HG03039 (cell line): ENCODE measurements around the gene TMEM273.

ENCODE experiments used
- ATAC-seq: cut with Tn5 transposase; IDR thresholded peaks from one replicate; pipeline ENCODE4 v1.9.1; 2021; ENCODE audit warnings: mild to moderate bottlenecking, moderate library complexity; ENCODE audit not compliant: unreplicated experiment

Gene TMEM273, protein sequence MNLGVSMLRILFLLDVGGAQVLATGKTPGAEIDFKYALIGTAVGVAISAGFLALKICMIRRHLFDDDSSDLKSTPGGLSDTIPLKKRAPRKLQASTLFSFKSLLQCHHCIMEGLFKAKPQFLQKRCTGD

DNA sequence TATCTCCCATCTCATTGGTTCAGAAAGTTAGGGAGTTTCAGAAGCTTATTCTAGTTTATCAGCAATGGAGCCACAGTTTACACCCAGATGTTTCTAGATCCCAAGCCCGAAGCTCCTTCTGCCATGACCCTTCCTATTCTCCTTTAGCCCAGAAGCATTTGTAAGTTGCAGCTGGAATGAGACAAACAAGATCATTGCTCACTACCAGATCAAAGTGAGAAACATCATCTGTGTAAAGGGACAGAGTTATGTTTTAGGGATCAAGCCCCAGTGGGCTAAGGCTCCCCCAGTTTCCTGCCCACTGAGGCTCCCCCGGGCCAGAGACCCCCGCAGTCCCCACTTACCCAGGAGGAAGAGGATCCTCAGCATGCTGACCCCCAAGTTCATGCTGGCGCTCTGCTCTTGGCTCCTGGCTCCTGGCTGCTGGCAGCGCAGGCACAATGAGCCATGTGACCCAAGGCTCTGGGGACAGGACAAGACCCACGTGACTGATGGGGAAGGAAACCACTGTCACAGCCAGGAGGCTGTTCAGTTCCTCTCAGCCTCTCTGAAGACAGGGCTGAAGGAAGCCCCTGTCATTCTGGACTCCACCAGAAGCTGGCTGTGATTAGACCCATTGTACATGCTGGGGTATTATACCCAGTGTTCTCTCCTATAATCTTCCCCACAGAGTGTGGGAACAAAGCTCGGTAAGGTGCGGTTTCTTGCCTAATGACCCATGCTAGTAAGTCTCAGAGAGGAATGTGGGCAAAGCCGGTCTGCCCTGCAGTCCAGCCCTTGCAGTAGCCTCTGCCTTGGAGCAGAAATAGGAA lies at the start of gene TMEM273:
TSS of gene TMEM273 (minus strand) at position 442 of the 812 bp plus-strand sequence. CDS start at position 387, 55 bp downstream.
- ATAC-seq, result peak; percentile 59

- no peak for ATAC-seq
Measured at GRCh38 chr10:49237985-49238384, 49.8 kb upstream of the TMEM273 start.

- no peak for ATAC-seq
Measured at GRCh38 chr10:49235392-49235791, 47.2 kb upstream of the TMEM273 start.

DNA sequence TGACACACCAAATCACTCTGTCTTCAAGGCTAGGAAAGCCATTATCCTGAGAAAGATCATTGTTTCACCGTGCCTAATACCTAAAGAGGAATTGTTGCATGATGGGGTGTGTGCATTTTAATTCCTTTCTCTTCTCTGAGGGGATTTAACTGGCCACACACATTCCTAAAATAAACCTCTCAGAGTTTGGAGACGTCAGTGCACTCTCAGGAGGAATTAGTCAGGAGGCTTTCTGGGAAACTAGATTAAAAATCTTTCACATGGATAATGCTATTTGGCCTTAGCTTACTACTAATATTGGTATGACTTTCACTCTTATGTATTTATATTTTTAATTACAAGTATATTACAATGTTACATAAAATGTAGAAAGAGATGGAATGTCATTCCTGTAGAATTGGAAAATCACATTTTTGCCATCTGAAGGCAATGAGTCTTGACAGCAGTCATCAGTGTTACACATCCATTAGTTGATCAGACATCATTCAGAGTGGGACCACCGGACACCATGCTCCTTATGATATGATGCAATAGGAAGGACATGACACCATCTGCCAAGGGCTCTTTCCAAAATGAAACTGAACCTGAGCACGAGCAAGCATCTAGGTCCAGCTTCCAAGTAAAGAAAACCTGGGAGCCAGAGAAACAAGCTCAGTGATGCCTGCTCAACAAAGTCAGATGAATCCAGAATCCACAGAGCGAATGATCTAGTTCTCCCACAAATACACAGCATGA lies 43.1 kb upstream of the TMEM273 start:
- ATAC-seq, result no peak

- ATAC-seq, result no peak
Measured at GRCh38 chr10:49230004-49230403, 41.8 kb upstream of the TMEM273 start.

DNA sequence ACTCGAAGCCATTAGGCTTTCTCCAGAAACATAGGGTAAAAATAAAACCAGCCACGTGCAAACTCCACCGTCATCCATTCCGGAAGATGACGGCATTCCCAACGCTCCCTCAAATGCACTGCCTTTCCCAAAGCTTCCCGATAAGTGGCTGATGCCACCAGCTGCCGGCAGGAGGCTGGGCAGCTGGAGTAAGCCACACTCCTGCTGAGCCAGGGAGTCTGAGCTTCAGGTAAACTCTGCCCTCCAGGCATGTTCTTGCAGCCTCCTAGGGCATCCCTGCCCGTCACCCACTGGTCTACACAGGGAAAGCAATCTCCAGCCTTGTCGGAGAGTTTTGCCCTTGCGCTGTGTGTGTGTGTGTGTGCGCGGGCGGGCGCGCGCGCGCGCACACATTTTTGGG lies 40.5 kb upstream of the TMEM273 start:
- ATAC-seq, result no peak

DNA sequence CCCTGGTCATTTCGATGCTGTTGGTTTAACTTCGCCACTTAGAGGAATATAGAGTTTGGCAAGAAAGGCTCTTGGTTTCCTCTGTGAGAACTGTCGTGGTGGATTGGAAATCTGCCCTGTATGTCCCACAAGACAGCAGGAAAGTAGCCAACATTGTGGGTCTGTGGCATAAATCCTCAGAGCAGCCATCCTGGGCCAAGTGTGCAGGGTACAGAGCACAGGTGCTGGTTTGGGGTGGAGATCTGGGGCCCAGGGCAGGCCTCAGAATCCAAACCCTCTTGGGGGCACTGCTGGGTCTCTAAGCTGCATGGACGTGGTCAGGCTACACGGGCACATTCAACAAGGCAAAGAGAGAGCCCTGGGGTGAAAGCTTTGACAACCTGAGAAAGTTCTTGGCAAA lies 39.2 kb upstream of the TMEM273 start:
- no peak for ATAC-seq

GRCh38 chr10:49226594-49226993 lies 38.4 kb upstream of the TMEM273 start:
- no peak for ATAC-seq

DNA sequence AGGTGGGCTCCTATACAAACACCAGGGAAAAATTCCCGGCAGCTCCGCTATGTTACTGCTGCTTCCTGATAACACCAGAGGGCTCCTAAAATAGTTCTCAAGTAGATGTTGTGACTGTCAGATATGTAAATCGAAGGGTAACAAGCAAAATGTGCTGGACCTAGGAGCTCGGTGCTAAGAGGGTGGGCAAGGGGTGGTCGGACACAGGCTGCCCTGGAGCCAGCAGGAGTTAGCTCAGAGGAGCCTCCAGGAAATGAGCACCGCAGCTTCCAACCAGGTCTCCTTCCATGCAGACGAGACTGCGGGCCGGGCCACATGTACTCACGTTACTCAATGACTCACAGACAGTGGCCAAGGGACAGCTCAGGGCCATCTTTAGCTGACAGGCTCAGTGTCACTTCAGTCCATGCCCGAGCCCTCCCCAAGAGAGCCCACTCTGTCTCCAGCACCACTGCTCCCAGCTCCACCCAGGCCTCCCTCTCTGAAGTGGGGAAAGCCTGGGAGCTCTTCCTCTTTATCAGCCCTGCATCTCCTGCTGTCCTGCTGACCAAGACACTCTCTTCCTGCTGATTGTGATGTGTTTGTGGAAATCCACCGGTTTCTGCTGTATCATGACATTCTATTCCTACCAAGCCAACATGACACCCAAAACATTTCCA lies 37.2 kb upstream of the TMEM273 start:
- ATAC-seq, result no peak

DNA sequence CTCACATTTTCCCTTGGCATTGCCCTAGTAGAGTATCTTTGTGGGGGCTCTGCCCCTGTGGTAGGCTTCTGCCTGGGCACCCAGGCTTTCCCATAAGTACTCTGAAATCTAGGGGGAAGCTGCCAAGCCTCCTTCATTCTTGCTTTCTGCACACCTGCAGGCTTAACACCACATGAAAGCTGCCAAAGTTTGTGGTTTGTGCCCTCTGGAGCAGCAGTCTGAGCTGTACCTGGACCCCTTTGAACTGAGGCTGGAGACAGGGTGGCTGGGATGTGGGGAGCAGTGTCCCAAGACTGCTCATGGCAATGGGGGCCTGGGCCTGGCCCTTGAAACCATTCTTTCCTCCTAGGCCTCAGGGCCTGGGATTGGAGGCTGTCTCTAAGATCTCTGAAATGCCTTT lies 35.0 kb upstream of the TMEM273 start:
- ATAC-seq, result no peak

DNA sequence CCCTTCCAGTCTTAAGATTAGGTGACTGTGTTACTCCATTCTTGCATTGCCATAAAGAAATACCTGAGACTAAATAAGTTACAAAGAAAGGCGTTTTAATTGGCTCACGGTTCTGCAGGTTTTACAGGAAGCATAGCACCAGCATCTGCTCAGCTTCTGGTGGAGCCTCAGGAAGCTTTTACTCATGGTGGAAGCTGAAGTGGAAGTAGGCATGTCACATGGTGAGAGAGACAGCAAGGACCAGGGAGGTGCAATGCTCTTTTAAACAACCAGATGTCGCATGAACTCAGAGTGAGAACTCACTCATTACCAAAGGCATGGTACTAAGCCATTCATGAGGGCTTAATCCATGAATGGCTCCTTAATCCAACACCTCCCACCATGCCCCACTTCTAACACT lies 34.0 kb upstream of the TMEM273 start:
- ATAC-seq, result no peak

GRCh38 chr10:49220679-49221078 lies 32.5 kb upstream of the TMEM273 start:
- ATAC-seq, result no peak

DNA sequence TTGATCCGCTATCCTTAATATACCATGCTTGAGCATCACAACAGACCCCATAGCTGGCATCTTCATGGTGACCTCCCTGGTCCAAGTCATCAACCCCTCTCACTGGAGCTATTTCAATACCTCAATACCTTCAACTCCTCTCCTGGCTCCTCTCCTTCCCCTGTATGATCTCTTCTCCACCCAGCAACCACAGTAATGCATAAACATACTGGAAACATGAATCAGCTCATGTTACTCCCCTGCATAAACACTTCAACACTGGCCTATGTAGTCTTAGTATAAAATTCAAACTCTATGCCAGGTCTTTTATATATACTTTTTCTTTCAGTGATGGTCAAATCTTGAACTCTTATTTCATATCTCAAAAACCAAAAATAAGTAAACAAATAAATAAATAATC lies 31.8 kb upstream of the TMEM273 start:
- ATAC-seq, result no peak

DNA sequence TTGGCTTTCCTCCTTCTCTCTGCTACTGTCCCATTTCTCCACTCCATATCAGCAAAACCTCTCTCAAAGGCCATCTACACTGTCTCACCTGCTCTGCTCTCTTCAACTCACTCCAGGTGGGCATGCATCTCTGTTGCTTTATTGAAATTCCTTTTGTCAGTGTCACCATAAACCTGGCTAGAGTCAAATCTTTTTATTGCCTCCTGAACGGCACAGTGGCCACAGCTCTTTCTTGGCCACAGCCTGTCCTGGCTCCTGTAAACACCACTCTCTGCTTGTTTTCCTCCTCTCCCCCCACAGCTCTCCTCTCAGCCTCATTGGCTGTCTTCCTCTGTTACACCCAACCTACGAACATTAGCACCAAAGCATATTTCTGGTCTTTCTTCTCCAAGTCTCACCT lies 31.1 kb upstream of the TMEM273 start:
- ATAC-seq, result no peak

DNA sequence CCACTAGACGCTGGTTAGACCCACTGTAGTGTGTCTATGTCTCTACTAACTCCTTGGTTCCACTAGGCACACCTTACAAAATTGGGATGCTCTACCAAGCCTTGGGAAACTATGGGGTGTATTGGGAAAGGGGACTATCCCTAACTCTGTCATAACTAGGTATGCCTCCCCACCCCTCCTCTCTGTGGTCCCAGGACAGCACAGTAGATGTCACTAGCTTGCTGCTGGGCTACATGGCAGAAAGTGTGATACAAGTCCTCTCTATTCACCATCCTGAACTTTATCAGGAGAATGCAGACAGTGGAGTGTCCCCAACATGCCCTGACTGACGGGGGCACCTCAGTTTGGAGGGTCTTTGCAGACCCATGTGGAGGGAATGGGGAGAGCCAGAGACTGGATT lies 30.3 kb upstream of the TMEM273 start:
- ATAC-seq, result no peak

DNA sequence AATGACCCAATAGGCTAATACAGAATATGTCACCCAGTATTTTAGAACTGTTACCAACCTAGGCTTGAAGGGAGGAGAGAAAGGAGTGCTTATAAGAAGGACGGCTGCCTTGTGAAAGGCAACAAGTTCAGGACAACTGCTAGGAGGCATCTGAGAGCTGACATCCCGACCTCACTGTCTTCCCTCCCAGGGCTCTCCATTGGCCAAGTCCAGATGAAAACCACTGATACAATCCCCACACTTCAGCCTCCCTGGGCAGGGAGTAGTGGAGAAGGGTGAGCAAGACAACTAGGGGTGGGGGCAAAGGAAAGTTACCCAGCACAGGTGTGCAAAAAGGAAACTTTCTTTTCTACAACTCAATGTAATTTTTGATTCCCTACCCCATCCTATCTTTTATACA lies 29.5 kb upstream of the TMEM273 start:
- no peak for ATAC-seq

DNA sequence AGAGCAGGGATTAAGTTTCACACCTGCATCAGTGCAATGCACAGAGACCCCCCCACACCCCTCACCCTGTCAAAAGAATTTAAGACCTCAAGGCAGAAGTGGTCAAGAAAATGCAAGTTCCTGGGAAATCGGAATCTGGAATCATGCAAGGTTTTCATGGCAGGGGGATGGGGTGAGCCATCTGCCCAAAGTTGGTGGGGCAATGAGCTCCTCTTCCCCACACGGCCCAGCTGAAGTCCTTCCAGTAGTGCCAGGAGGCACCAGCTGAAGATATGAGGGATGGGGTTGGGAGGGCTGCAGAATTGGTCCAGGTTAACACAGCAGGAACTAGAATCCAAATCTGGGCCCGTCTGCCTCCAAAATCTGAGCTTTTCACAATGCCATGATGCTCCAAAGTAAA lies 25.0 kb upstream of the TMEM273 start:
- no peak for ATAC-seq

DNA sequence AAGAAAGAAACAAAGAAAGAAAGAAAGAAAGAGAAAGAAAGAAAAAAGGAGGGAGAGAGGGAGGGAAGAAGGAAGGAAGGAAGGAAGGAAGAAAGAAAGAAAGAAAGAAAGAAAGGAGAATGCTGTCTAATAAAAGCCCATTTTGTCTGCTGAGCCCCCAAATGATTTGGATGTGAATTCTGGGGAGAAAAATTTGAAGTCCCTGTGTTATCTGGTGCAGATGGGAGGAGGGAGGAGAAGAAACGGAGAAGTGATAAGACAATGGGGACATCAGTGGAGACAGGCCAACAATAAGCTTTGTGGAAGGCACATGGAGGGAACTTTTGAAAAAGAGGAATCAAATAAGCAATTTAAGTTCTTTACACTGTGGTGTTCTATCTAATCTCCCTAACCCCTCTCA lies 24.6 kb upstream of the TMEM273 start:
- no peak for ATAC-seq

DNA sequence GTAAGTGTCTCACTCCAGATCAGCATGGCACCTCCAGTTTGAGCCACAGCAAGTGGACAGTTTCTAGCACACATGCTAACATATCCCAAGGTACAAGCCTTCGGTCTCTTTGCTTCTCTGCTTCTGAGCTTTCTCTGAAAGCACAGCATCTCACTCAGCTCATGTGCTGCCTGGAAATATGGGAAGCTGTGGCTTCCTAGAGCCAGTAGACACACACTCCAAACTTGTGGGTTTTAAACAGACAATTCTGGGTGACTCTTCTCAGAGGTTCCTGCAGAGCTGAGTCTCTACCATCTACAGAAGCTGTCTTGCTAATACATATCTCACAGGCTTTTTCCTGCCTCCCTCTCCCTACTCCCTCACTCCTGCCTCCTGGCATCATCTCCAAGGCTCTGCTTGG lies 23.9 kb upstream of the TMEM273 start:
- ATAC-seq, result no peak

- no peak for ATAC-seq
Measured at GRCh38 chr10:49208996-49209395, 20.8 kb upstream of the TMEM273 start.

GRCh38 chr10:49207936-49208487 lies 19.8 kb upstream of the TMEM273 start:
- ATAC-seq, result no peak
